Measurements from ENCODE around the gene SART1.
"Not testable (repeated sequence)": the region's sequence is repeated elsewhere in the genome, so short reads cannot be mapped to it uniquely, and the experiment has no call there.

Gene SART1

GRCh38 chr11:65947603-65948125 is 13.9 kb upstream of the SART1 start:
- H3K27me3 ChIP-seq (ENCODE audit: control insufficient read depth, insufficient read depth, low read length), result no peaks in the 10 kb centered on the region
- no peaks in the 10 kb centered on the region for H3K36me3 ChIP-seq (ENCODE audit: control insufficient read depth, insufficient read depth, low read length)
- no peaks in the 10 kb centered on the region for H3K9me3 ChIP-seq (ENCODE audit: control insufficient read depth, insufficient read depth, low read length)
- no peak overlapping the region for H3K4me3 ChIP-seq (ENCODE audit: low read depth, low read length)
- no peak overlapping the region for H3K27ac ChIP-seq (ENCODE audit: low read depth, low read length)
- peaks cover 16% of the 10 kb centered on the region for H3K4me1 ChIP-seq (ENCODE audit: control insufficient read depth, insufficient read depth, low read length)
- H3K9ac ChIP-seq (ENCODE audit: low read depth, low read length), result no peak overlapping the region

- not testable (repeated sequence) for H3K27me3 ChIP-seq (ENCODE audit: control insufficient read depth, insufficient read depth, low read length); H3K27ac ChIP-seq (ENCODE audit: low read depth, low read length); H3K4me1 ChIP-seq (ENCODE audit: control insufficient read depth, insufficient read depth, low read length); H3K9ac ChIP-seq (ENCODE audit: low read depth, low read length); H3K9me3 ChIP-seq (ENCODE audit: control insufficient read depth, insufficient read depth, low read length); H3K4me3 ChIP-seq (ENCODE audit: low read depth, low read length); H3K36me3 ChIP-seq (ENCODE audit: control insufficient read depth, insufficient read depth, low read length)
Observed at GRCh38 chr11:65950711-65951110, 10.8 kb upstream of the SART1 start.

GRCh38 chr11:65951641-65952040 is 9.9 kb upstream of the SART1 start:
- H3K4me3 ChIP-seq (ENCODE audit: low read depth, low read length); H3K27me3 ChIP-seq (ENCODE audit: control insufficient read depth, insufficient read depth, low read length); H3K36me3 ChIP-seq (ENCODE audit: control insufficient read depth, insufficient read depth, low read length); H3K4me1 ChIP-seq (ENCODE audit: control insufficient read depth, insufficient read depth, low read length); H3K27ac ChIP-seq (ENCODE audit: low read depth, low read length); H3K9ac ChIP-seq (ENCODE audit: low read depth, low read length); H3K9me3 ChIP-seq (ENCODE audit: control insufficient read depth, insufficient read depth, low read length): not testable (repeated sequence)

GRCh38 chr11:65952052-65952521 is 9.4 kb upstream of the SART1 start:
- H3K9me3 ChIP-seq (ENCODE audit: control insufficient read depth, insufficient read depth, low read length), result no peaks in the 10 kb centered on the region
- H3K4me1 ChIP-seq (ENCODE audit: control insufficient read depth, insufficient read depth, low read length), result peaks cover 2% of the 10 kb centered on the region; the same call in 1 of the 2 replicates
- H3K36me3 ChIP-seq (ENCODE audit: control insufficient read depth, insufficient read depth, low read length), result no peaks in the 10 kb centered on the region
- no peak overlapping the region for H3K27ac ChIP-seq (ENCODE audit: low read depth, low read length)
- no peak overlapping the region for H3K4me3 ChIP-seq (ENCODE audit: low read depth, low read length)
- no peaks in the 10 kb centered on the region for H3K27me3 ChIP-seq (ENCODE audit: control insufficient read depth, insufficient read depth, low read length)
- no peak overlapping the region for H3K9ac ChIP-seq (ENCODE audit: low read depth, low read length)

GRCh38 chr11:65953471-65953870 is 8.1 kb upstream of the SART1 start:
- H3K4me1 ChIP-seq (ENCODE audit: control insufficient read depth, insufficient read depth, low read length), result 0 out of 2 replicates have a peak, but pooled peaks cover 2% of the 10 kb centered on the region
- H3K4me3 ChIP-seq (ENCODE audit: low read depth, low read length), result no peak overlapping the region
- no peaks in the 10 kb centered on the region for H3K27me3 ChIP-seq (ENCODE audit: control insufficient read depth, insufficient read depth, low read length)
- no peaks in the 10 kb centered on the region for H3K36me3 ChIP-seq (ENCODE audit: control insufficient read depth, insufficient read depth, low read length)
- H3K27ac ChIP-seq (ENCODE audit: low read depth, low read length), result no peak overlapping the region
- H3K9ac ChIP-seq (ENCODE audit: low read depth, low read length), result no peak overlapping the region
- no peaks in the 10 kb centered on the region for H3K9me3 ChIP-seq (ENCODE audit: control insufficient read depth, insufficient read depth, low read length)

- H3K9ac ChIP-seq (ENCODE audit: low read depth, low read length), result no peak overlapping the region
- no peak overlapping the region for H3K27ac ChIP-seq (ENCODE audit: low read depth, low read length)
- H3K27me3 ChIP-seq (ENCODE audit: control insufficient read depth, insufficient read depth, low read length), result no peaks in the 10 kb centered on the region
- H3K4me1 ChIP-seq (ENCODE audit: control insufficient read depth, insufficient read depth, low read length), result 0 out of 2 replicates have a peak, but pooled peaks cover 2% of the 10 kb centered on the region
- no peaks in the 10 kb centered on the region for H3K36me3 ChIP-seq (ENCODE audit: control insufficient read depth, insufficient read depth, low read length)
- H3K9me3 ChIP-seq (ENCODE audit: control insufficient read depth, insufficient read depth, low read length), result no peaks in the 10 kb centered on the region
- no peak overlapping the region for H3K4me3 ChIP-seq (ENCODE audit: low read depth, low read length)
Observed at GRCh38 chr11:65954771-65955170, 6.8 kb upstream of the SART1 start.

GRCh38 chr11:65958291-65958690 is 3.2 kb upstream of the SART1 start:
- H3K27me3 ChIP-seq (ENCODE audit: control insufficient read depth, insufficient read depth, low read length), result no peaks in the 10 kb centered on the region
- H3K9me3 ChIP-seq (ENCODE audit: control insufficient read depth, insufficient read depth, low read length), result no peaks in the 10 kb centered on the region
- H3K27ac ChIP-seq (ENCODE audit: low read depth, low read length), result no peak overlapping the region
- H3K4me1 ChIP-seq (ENCODE audit: control insufficient read depth, insufficient read depth, low read length), result 0 out of 2 replicates have a peak, but pooled peaks cover 2% of the 10 kb centered on the region
- H3K9ac ChIP-seq (ENCODE audit: low read depth, low read length), result no peak overlapping the region
- no peak overlapping the region for H3K4me3 ChIP-seq (ENCODE audit: low read depth, low read length)
- H3K36me3 ChIP-seq (ENCODE audit: control insufficient read depth, insufficient read depth, low read length), result no peaks in the 10 kb centered on the region

GRCh38 chr11:65958774-65959420 is 2.6 kb upstream of the SART1 start:
- H3K4me3 ChIP-seq (ENCODE audit: low read depth, low read length), result no peak overlapping the region
- no peak overlapping the region for H3K27ac ChIP-seq (ENCODE audit: low read depth, low read length)
- no peak overlapping the region for H3K9ac ChIP-seq (ENCODE audit: low read depth, low read length)

GRCh38 chr11:65960824-65961266 is 689 bp upstream of the SART1 start:
- Histone ChIP-seq H3K4me1 (ENCODE audit: control insufficient read depth, insufficient read depth, low read length) (no peaks in the 10 kb centered on the region), H3K4me3 (ENCODE audit: low read depth, low read length) (peak overlapping the region; percentile 94), H3K27me3 (ENCODE audit: control insufficient read depth, insufficient read depth, low read length) (no peaks in the 10 kb centered on the region), H3K36me3 (ENCODE audit: control insufficient read depth, insufficient read depth, low read length) (peaks cover 22% of the 10 kb centered on the region), H3K27ac (ENCODE audit: low read depth, low read length) (peak overlapping the region; percentile 88), H3K9ac (ENCODE audit: low read depth, low read length) (peak overlapping the region; percentile 52), H3K9me3 (ENCODE audit: control insufficient read depth, insufficient read depth, low read length) (no peaks in the 10 kb centered on the region)

More at GRCh38 chr11:65958774-65959420, 2.6 kb upstream of the SART1 start:
- Histone ChIP-seq H3K27me3 (ENCODE audit: control insufficient read depth, insufficient read depth, low read length) (no peaks in the 10 kb centered on the region), H3K4me1 (ENCODE audit: control insufficient read depth, insufficient read depth, low read length) (0 out of 2 replicates have a peak, but pooled peaks cover 2% of the 10 kb centered on the region), H3K36me3 (ENCODE audit: control insufficient read depth, insufficient read depth, low read length) (peaks cover 3% of the 10 kb centered on the region; the same call in 1 of the 2 replicates), H3K9me3 (ENCODE audit: control insufficient read depth, insufficient read depth, low read length) (no peaks in the 10 kb centered on the region)

- H3K36me3 ChIP-seq (ENCODE audit: control insufficient read depth, insufficient read depth, low read length), result peaks cover 35% of the 10 kb centered on the region
- H3K27ac ChIP-seq (ENCODE audit: low read depth, low read length), result peak overlapping the region; percentile 86
- no peaks in the 10 kb centered on the region for H3K27me3 ChIP-seq (ENCODE audit: control insufficient read depth, insufficient read depth, low read length)
- peak overlapping the region; percentile 94 for H3K4me3 ChIP-seq (ENCODE audit: low read depth, low read length)
- H3K4me1 ChIP-seq (ENCODE audit: control insufficient read depth, insufficient read depth, low read length), result no peaks in the 10 kb centered on the region
- H3K9ac ChIP-seq (ENCODE audit: low read depth, low read length), result peak overlapping the region; percentile 51
- no peaks in the 10 kb centered on the region for H3K9me3 ChIP-seq (ENCODE audit: control insufficient read depth, insufficient read depth, low read length)
Observed at GRCh38 chr11:65962141-65962564, 619 bp downstream of the SART1 start.

GRCh38 chr11:65964906-65965305 is 3.4 kb downstream of the SART1 start:
- H3K9me3 ChIP-seq (ENCODE audit: control insufficient read depth, insufficient read depth, low read length), result no peaks in the 10 kb centered on the region
- H3K4me3 ChIP-seq (ENCODE audit: low read depth, low read length), result no peak overlapping the region
- H3K9ac ChIP-seq (ENCODE audit: low read depth, low read length), result no peak overlapping the region
- H3K27me3 ChIP-seq (ENCODE audit: control insufficient read depth, insufficient read depth, low read length), result no peaks in the 10 kb centered on the region
- peaks cover 63% of the 10 kb centered on the region for H3K36me3 ChIP-seq (ENCODE audit: control insufficient read depth, insufficient read depth, low read length)
- H3K4me1 ChIP-seq (ENCODE audit: control insufficient read depth, insufficient read depth, low read length), result no peaks in the 10 kb centered on the region
- H3K27ac ChIP-seq (ENCODE audit: low read depth, low read length), result no peak overlapping the region
